Measurements from ENCODE around the gene ZFYVE19.

ZFYVE19 gene

GRCh38 chr15:40828447-40829036, 21.7 kb downstream of the ZFYVE19 start, which contains the start of gene PPP1R14D:
TSS of gene PPP1R14D (minus strand) at chr15:40828708. CDS start at chr15:40828641, 67 bp downstream.
- TF ChIP-seq FOXM1 (IDR thresholded peaks at IDR 0.05; ENCODE audit: borderline replicate concordance, low read depth) (no peak), YY1 (IDR thresholded peaks at IDR 0.05; ENCODE audit: low read depth) (no peak), TEAD4 (IDR thresholded peaks at IDR 0.05) (no peak), CREB1 (IDR thresholded peaks at IDR 0.05; ENCODE audit: low read depth) (no peak), NFIC (IDR thresholded peaks at IDR 0.05) (no peak), CEBPB (IDR thresholded peaks at IDR 0.05) (no peak), REST (IDR thresholded peaks at IDR 0.05; ENCODE audit: low read depth) (no peak)

GRCh38 chr15:40829115-40829514, 22.2 kb downstream of the ZFYVE19 start:
- TF ChIP-seq CREB1 (IDR thresholded peaks at IDR 0.05; ENCODE audit: low read depth) = no peak
- TF ChIP-seq REST (IDR thresholded peaks at IDR 0.05; ENCODE audit: low read depth) = no peak
- TF ChIP-seq MAX (IDR thresholded peaks at IDR 0.05) = no peak
- TF ChIP-seq FOXM1 (IDR thresholded peaks at IDR 0.05; ENCODE audit: borderline replicate concordance, low read depth) = no peak
- TF ChIP-seq USF1 (IDR thresholded peaks at IDR 0.05) = no peak
- TF ChIP-seq RAD21 (IDR thresholded peaks at IDR 0.05; ENCODE audit: low read depth) = no peak
- TF ChIP-seq EP300 (IDR thresholded peaks at IDR 0.05; ENCODE audit: borderline replicate concordance) = no peak
- TF ChIP-seq TEAD4 (IDR thresholded peaks at IDR 0.05) = no peak
- no peak for TF ChIP-seq ZBTB7A (IDR thresholded peaks at IDR 0.05; ENCODE audit: low read depth)
- TF ChIP-seq CEBPB (IDR thresholded peaks at IDR 0.05) = no peak
- TF ChIP-seq NFIC (IDR thresholded peaks at IDR 0.05) = no peak
- TF ChIP-seq EGR1 (IDR thresholded peaks at IDR 0.05) = no peak
- no peak for TF ChIP-seq YY1 (IDR thresholded peaks at IDR 0.05; ENCODE audit: low read depth)
- TF ChIP-seq TAF1 (IDR thresholded peaks at IDR 0.05; ENCODE audit: low read depth) = no peak
- no peak for TF ChIP-seq TCF12 (IDR thresholded peaks at IDR 0.05; ENCODE audit: low read depth)

GRCh38 chr15:40830884-40831283, 24.0 kb downstream of the ZFYVE19 start:
- no peak for TF ChIP-seq FOXM1 (IDR thresholded peaks at IDR 0.05; ENCODE audit: borderline replicate concordance, low read depth)
- TF ChIP-seq YY1 (IDR thresholded peaks at IDR 0.05; ENCODE audit: low read depth) = no peak
- no peak for TF ChIP-seq USF1 (IDR thresholded peaks at IDR 0.05)
- TF ChIP-seq MAX (IDR thresholded peaks at IDR 0.05) = no peak
- TF ChIP-seq REST (IDR thresholded peaks at IDR 0.05; ENCODE audit: low read depth) = no peak
- TF ChIP-seq TCF12 (IDR thresholded peaks at IDR 0.05; ENCODE audit: low read depth) = no peak
- no peak for TF ChIP-seq TAF1 (IDR thresholded peaks at IDR 0.05; ENCODE audit: low read depth)
- no peak for TF ChIP-seq ZBTB7A (IDR thresholded peaks at IDR 0.05; ENCODE audit: low read depth)
- TF ChIP-seq EP300 (IDR thresholded peaks at IDR 0.05; ENCODE audit: borderline replicate concordance) = no peak
- no peak for TF ChIP-seq TEAD4 (IDR thresholded peaks at IDR 0.05)
- TF ChIP-seq CREB1 (IDR thresholded peaks at IDR 0.05; ENCODE audit: low read depth) = no peak
- no peak for TF ChIP-seq NFIC (IDR thresholded peaks at IDR 0.05)

- no peak for TF ChIP-seq ZBTB7A (IDR thresholded peaks at IDR 0.05; ENCODE audit: low read depth)
- no peak for TF ChIP-seq REST (IDR thresholded peaks at IDR 0.05; ENCODE audit: low read depth)
- no peak for TF ChIP-seq YY1 (IDR thresholded peaks at IDR 0.05; ENCODE audit: low read depth)
- no peak for TF ChIP-seq CEBPB (IDR thresholded peaks at IDR 0.05)
- TF ChIP-seq TCF12 (IDR thresholded peaks at IDR 0.05; ENCODE audit: low read depth) = no peak
- no peak for TF ChIP-seq RAD21 (IDR thresholded peaks at IDR 0.05; ENCODE audit: low read depth)
- TF ChIP-seq EP300 (IDR thresholded peaks at IDR 0.05; ENCODE audit: borderline replicate concordance) = no peak
- TF ChIP-seq USF1 (IDR thresholded peaks at IDR 0.05) = no peak
- no peak for TF ChIP-seq FOXM1 (IDR thresholded peaks at IDR 0.05; ENCODE audit: borderline replicate concordance, low read depth)
- TF ChIP-seq EGR1 (IDR thresholded peaks at IDR 0.05) = no peak
- TF ChIP-seq NFIC (IDR thresholded peaks at IDR 0.05) = no peak
- no peak for TF ChIP-seq TEAD4 (IDR thresholded peaks at IDR 0.05)
- no peak for TF ChIP-seq MAX (IDR thresholded peaks at IDR 0.05)
- TF ChIP-seq CREB1 (IDR thresholded peaks at IDR 0.05; ENCODE audit: low read depth) = no peak
- no peak for TF ChIP-seq TAF1 (IDR thresholded peaks at IDR 0.05; ENCODE audit: low read depth)
Observed at GRCh38 chr15:40831861-40832260, 25.0 kb downstream of the ZFYVE19 start.

Measured in Ishikawa (cell line).